ENCODE measurements around the gene PPP1CC.

DNA sequence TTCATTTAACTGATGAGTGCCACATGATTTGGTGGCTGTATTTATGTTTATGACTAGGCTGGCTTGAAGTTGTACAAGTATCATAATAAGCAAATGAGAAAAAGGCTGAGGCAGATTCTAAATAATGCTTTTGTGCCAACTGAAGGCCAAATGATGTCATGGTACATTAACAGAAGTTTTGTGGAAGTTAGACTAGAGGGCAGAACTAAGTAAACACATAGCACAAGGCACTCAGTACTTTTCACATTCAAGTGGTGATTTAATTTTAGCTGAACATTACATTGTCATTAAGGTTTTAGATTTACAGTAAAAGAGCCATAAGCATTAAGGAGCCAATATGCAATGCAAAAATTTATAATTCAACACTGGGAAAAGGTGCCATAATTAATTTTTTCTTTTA, 21.1 kb downstream of the PPP1CC start:
- TF ChIP-seq POLR2A (IDR thresholded peaks at IDR 0.05; ENCODE audit: low read length) (no peak), GATA1 (IDR thresholded peaks at IDR 0.05; ENCODE audit: low read depth, low read length) (no peak)
